Stimulated activated CD4-positive, alpha-beta T cell treated with anti-CD3 and anti-CD28 coated beads, Interleukin-15, amount 100 ng/mL, for 1 hour (primary cell): ENCODE results near the gene DHX40.
"Not testable (repeated sequence)": the region's sequence is repeated elsewhere in the genome, so short reads cannot be mapped to it uniquely, and the experiment has no call there.

ENCODE experiments used
- DNase-seq, 2 donors: peaks; one replicate each; pipeline ENCODE4 v3.0.0-alpha.2; 2020; ENCODE audit warnings: low read depth in 1 of 2, low spot score in 1 of 2

Gene DHX40

GRCh38 chr17:59558039-59558438, 7.4 kb upstream of the DHX40 start:
- DNase-seq: no peak

GRCh38 chr17:59558953-59559352, 6.5 kb upstream of the DHX40 start:
- no peak for DNase-seq

- no peak for DNase-seq
These were observed 4.4 kb upstream of the DHX40 start for GRCh38 chr17:59561042-59561441.

- DNase-seq: peak; percentile 4 to 5
These were observed 532 bp downstream of the DHX40 start for GRCh38 chr17:59565959-59566324.

GRCh38 chr17:59569151-59569550, 3.7 kb downstream of the DHX40 start:
- DNase-seq: not testable (repeated sequence)

- DNase-seq: no peak
These were observed 7.0 kb downstream of the DHX40 start for GRCh38 chr17:59572301-59572924.

- not testable (repeated sequence) for DNase-seq
These were observed 18.8 kb downstream of the DHX40 start for GRCh38 chr17:59584168-59584567.

- no peak for DNase-seq
These were observed 34.8 kb downstream of the DHX40 start for GRCh38 chr17:59600169-59600568.

- DNase-seq: no peak
These were observed 35.7 kb downstream of the DHX40 start for GRCh38 chr17:59601130-59601529.

GRCh38 chr17:59607061-59607460, 41.7 kb downstream of the DHX40 start:
- no peak for DNase-seq

GRCh38 chr17:59607817-59608403, 42.5 kb downstream of the DHX40 start:
- peak in 1 of 2 donors; percentile 5 for DNase-seq

GRCh38 chr17:59611503-59611902, 46.1 kb downstream of the DHX40 start:
- DNase-seq: no peak

GRCh38 chr17:59616253-59616920, 51.0 kb downstream of the DHX40 start:
- DNase-seq: no peak

GRCh38 chr17:59617156-59617732, 51.8 kb downstream of the DHX40 start:
- DNase-seq: no peak

GRCh38 chr17:59619035-59619297, 53.6 kb downstream of the DHX40 start:
- DNase-seq: no peak

- DNase-seq: peak; percentile 82 to 85
These were observed 54.1 kb downstream of the DHX40 start, which contains the start of gene CLTC for GRCh38 chr17:59619298-59620063. CLTC (plus strand) TSS chr17:59619895; CDS start chr17:59620132, 237 bp downstream.

- no peak for DNase-seq
These were observed 54.6 kb downstream of the DHX40 start for GRCh38 chr17:59620064-59620359.

- DNase-seq: peak in 1 of 2 donors; percentile 25
These were observed 55.3 kb downstream of the DHX40 start for GRCh38 chr17:59620518-59621259.

- DNase-seq: no peak
These were observed 56.4 kb downstream of the DHX40 start for GRCh38 chr17:59621771-59622170.

GRCh38 chr17:59623151-59623550, 57.7 kb downstream of the DHX40 start:
- no peak for DNase-seq

GRCh38 chr17:59626756-59627155, 61.3 kb downstream of the DHX40 start:
- DNase-seq: no peak
